H54 (cell line): ENCODE results near the gene ACOT7.
"Not testable (repeated sequence)": the region's sequence is repeated elsewhere in the genome, so short reads cannot be mapped to it uniquely, and the experiment has no call there.

ENCODE experiments used
- DNase-seq: peaks from one replicate; pipeline ENCODE4 v3.0.0; 2011; ENCODE audit warnings: low spot score, mixed read lengths; ENCODE audit not compliant: insufficient read length
- FAIRE-seq: peaks from 3 replicates; lab custom pipeline; 2011; peaks lifted over from hg19 to GRCh38; lab: Jason Lieb, UNC
- POLR2A ChIP-seq: IDR thresholded peaks from 2 replicates; pipeline ENCODE4 v1.6.1; 2011; ENCODE audit warnings: low read depth, mild to moderate bottlenecking, low read length

The ACOT7 gene

GRCh38 chr1:6239213-6239752 lies 154.3 kb downstream of the ACOT7 start:
- DNase-seq (no peak), FAIRE-seq (no peak)
- TF ChIP-seq POLR2A = no peak

GRCh38 chr1:6237093-6237492 lies 156.5 kb downstream of the ACOT7 start:
- TF ChIP-seq POLR2A = no peak
- no peak for DNase-seq
- FAIRE-seq = no peak

- DNase-seq (no peak), FAIRE-seq (no peak)
- no peak for TF ChIP-seq POLR2A
Observed at GRCh38 chr1:6235296-6235677, 158.3 kb downstream of the ACOT7 start.

- TF ChIP-seq POLR2A = no peak
- DNase-seq = no peak
- FAIRE-seq = no peak
Observed at GRCh38 chr1:6234502-6235295, 158.9 kb downstream of the ACOT7 start.

- DNase-seq (no peak), FAIRE-seq (no peak)
- no peak for TF ChIP-seq POLR2A
Observed at GRCh38 chr1:6233376-6233775, 160.2 kb downstream of the ACOT7 start.

GRCh38 chr1:6225651-6226050 lies 167.9 kb downstream of the ACOT7 start:
- FAIRE-seq (no peak), DNase-seq (no peak)

GRCh38 chr1:6224718-6225117 lies 168.8 kb downstream of the ACOT7 start:
- TF ChIP-seq POLR2A = no peak
- FAIRE-seq (no peak), DNase-seq (no peak)

More at GRCh38 chr1:6225651-6226050, 167.9 kb downstream of the ACOT7 start:
- TF ChIP-seq POLR2A = no peak

GRCh38 chr1:6223617-6224016 lies 169.9 kb downstream of the ACOT7 start:
- FAIRE-seq (no peak), DNase-seq (no peak)
- no peak for TF ChIP-seq POLR2A

- no peak for DNase-seq
- no peak for TF ChIP-seq POLR2A
- FAIRE-seq = no peak
Observed at GRCh38 chr1:6222636-6223035, 170.9 kb downstream of the ACOT7 start.

- no peak for TF ChIP-seq POLR2A
- DNase-seq (no peak), FAIRE-seq (no peak)
Observed at GRCh38 chr1:6221210-6221784, 172.3 kb downstream of the ACOT7 start.

- DNase-seq = no peak
- no peak for TF ChIP-seq POLR2A
- FAIRE-seq = no peak
Observed at GRCh38 chr1:6220236-6220635, 173.3 kb downstream of the ACOT7 start.

- FAIRE-seq, DNase-seq: not testable (repeated sequence)
Observed at GRCh38 chr1:6219641-6220040, 173.9 kb downstream of the ACOT7 start.

GRCh38 chr1:6218375-6219164 lies 175.0 kb downstream of the ACOT7 start:
- no peak for TF ChIP-seq POLR2A
- FAIRE-seq (no peak), DNase-seq (no peak)
